ENCODE results near the gene TSNAXIP1.
"Not testable (repeated sequence)": the region's sequence is repeated elsewhere in the genome, so short reads cannot be mapped to it uniquely, and the experiment has no call there.

TSNAXIP1 gene

GRCh38 chr16:67861877-67862276, 55.2 kb downstream of the TSNAXIP1 start:
- DNase-seq (ENCODE audit: low spot score), result no peak

GRCh38 chr16:67862623-67863583, 56.2 kb downstream of the TSNAXIP1 start:
- DNase-seq (ENCODE audit: low spot score), result no peak

GRCh38 chr16:67864044-67864443, 57.4 kb downstream of the TSNAXIP1 start:
- not testable (repeated sequence) for DNase-seq (ENCODE audit: low spot score)

GRCh38 chr16:67864594-67864993, 57.9 kb downstream of the TSNAXIP1 start:
- no peak for DNase-seq (ENCODE audit: low spot score)

GRCh38 chr16:67865318-67865717, 58.6 kb downstream of the TSNAXIP1 start:
- DNase-seq (ENCODE audit: low spot score), result peak; percentile 34

- DNase-seq (ENCODE audit: low spot score), result no peak
These were observed 61.6 kb downstream of the TSNAXIP1 start for GRCh38 chr16:67868290-67868689.

GRCh38 chr16:67869653-67870052, 63.0 kb downstream of the TSNAXIP1 start:
- DNase-seq (ENCODE audit: low spot score), result no peak

GRCh38 chr16:67871256-67871655, 64.6 kb downstream of the TSNAXIP1 start:
- no peak for DNase-seq (ENCODE audit: low spot score)

GRCh38 chr16:67872131-67872630, 65.5 kb downstream of the TSNAXIP1 start:
- DNase-seq (ENCODE audit: low spot score), result no peak

GRCh38 chr16:67872631-67873434, 66.1 kb downstream of the TSNAXIP1 start, which contains the start of gene EDC4:
TSS of gene EDC4 (plus strand) at chr16:67873052. CDS start at chr16:67873262, 210 bp downstream.
- peak; percentile 59 for DNase-seq (ENCODE audit: low spot score)

- DNase-seq (ENCODE audit: low spot score), result no peak
These were observed 67.0 kb downstream of the TSNAXIP1 start for GRCh38 chr16:67873435-67874370.

- DNase-seq (ENCODE audit: low spot score), result no peak
These were observed 67.7 kb downstream of the TSNAXIP1 start for GRCh38 chr16:67874372-67874771.

- no peak for DNase-seq (ENCODE audit: low spot score)
These were observed 70.4 kb downstream of the TSNAXIP1 start for GRCh38 chr16:67877064-67877463.

Data from SW480 (cell line).